OCI-LY3 (cell line): ENCODE results near the gene LYSMD2.

Source experiments
- EZH2phosphoT487 ChIP-seq: fragments of 200-600 bp; shearing (Covaris generic); IDR thresholded peaks from 2 replicates; pipeline ENCODE4 v1.6.1; 2018; ENCODE audit warnings: antibody characterized with exemption, mixed run types, low read depth
- TF ChIP-seq, protein P1 (sequence below): fragments of 200-600, 300-600 bp; sonication (generic); IDR thresholded peaks from 2 replicates; pipeline ENCODE4 v1.5.1; 2014; ENCODE audit warnings: antibody characterized with exemption, low read length, low read depth

DNA sequence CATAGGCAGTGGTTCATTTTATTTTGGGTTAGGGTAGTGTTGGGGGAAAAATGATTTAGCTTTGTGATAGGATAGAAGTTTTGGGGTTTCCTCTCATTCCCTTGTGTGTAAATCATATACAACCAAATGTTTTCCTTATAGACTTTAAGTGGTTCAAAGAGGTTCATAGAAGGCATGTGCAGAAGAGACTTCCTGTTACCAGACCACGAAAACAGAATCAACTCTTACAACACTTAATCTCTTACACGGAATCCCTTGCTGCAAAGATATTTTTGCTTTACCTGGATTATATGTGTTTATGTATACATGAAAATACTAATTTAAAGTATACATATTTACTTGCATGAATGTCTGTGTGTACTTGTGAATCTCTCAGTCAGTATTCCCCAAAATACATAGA lies 16.8 kb upstream of the LYSMD2 start:
- TF ChIP-seq, protein P1, sequence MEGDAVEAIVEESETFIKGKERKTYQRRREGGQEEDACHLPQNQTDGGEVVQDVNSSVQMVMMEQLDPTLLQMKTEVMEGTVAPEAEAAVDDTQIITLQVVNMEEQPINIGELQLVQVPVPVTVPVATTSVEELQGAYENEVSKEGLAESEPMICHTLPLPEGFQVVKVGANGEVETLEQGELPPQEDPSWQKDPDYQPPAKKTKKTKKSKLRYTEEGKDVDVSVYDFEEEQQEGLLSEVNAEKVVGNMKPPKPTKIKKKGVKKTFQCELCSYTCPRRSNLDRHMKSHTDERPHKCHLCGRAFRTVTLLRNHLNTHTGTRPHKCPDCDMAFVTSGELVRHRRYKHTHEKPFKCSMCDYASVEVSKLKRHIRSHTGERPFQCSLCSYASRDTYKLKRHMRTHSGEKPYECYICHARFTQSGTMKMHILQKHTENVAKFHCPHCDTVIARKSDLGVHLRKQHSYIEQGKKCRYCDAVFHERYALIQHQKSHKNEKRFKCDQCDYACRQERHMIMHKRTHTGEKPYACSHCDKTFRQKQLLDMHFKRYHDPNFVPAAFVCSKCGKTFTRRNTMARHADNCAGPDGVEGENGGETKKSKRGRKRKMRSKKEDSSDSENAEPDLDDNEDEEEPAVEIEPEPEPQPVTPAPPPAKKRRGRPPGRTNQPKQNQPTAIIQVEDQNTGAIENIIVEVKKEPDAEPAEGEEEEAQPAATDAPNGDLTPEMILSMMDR, result no peak
- no peak for TF ChIP-seq EZH2phosphoT487
